Stimulated activated CD8-positive, alpha-beta memory T cell treated with anti-CD3 and anti-CD28 coated beads, Interleukin-4, amount 100 ng/mL, for 4 hours (primary cell): ENCODE measurements around the gene ATOSA.

Experiments
- DNase-seq, 2 donors: peaks; one replicate each; pipeline ENCODE4 v3.0.0-alpha.2; 2020; ENCODE audit warnings: low read depth in 2 of 2, low spot score in 1 of 2

The ATOSA gene, protein sequence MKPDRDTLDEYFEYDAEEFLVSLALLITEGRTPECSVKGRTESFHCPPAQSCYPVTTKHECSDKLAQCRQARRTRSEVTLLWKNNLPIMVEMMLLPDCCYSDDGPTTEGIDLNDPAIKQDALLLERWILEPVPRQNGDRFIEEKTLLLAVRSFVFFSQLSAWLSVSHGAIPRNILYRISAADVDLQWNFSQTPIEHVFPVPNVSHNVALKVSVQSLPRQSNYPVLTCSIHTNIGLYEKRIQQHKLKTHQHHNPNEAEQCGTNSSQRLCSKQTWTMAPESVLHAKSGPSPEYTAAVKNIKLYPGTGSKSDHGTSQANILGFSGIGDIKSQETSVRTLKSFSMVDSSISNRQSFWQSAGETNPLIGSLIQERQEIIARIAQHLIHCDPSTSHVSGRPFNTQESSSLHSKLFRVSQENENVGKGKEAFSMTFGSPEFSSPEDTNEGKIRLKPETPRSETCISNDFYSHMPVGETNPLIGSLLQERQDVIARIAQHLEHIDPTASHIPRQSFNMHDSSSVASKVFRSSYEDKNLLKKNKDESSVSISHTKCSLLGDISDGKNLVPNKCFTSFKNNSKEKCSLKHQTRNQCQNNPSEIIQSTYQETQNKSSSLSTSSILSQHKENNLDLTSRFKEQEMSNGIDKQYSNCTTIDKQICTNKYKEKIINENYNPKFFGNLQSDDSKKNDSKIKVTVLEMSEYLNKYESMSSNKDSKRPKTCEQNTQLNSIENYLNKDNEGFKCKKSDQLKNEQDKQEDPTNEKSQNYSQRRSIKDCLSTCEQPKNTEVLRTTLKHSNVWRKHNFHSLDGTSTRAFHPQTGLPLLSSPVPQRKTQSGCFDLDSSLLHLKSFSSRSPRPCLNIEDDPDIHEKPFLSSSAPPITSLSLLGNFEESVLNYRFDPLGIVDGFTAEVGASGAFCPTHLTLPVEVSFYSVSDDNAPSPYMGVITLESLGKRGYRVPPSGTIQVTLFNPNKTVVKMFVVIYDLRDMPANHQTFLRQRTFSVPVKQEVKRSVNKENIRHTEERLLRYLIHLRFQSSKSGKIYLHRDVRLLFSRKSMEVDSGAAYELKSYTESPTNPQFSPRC

DNA sequence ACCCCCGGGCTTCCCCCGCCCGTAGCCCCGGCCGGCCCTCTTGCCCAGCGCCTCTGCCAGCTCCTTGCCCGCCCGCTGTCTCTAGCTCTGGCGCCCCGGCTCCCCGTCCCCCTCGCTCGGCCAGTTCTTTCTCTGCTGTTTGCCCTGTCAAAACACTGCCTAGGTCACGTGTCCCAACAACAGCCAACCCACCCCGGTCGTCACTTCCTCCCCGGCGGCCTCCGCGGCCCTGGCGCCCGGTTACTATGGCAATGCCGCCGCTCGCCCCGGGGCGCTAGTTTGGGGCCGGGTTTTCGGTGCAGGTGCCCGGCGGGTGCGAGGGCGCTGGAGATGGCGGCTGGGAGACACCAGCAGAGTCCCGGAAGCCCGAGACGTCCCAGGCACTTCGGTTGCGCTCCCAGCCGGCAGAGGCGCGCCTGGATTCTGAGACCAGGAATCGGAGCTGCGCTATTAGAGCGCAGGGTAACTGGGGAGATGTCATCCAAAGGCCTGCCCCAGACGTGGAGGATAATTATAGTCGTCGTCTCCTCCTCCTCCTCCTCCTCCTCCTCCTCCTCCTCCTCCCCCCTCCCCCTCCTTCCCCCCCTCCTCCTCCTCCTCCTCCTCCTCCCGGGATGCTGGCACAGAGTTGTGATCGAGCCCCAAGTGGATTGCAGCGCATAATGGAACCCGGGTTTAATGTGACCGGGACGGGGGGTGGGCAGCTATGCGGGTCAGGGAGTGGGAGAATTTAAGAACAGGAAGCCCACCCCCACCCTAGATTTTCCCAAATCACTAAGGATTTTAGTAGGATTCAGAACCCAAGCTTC lies at the start of gene ATOSA:
TSS of gene ATOSA (minus strand) at position 157 of the 809 bp plus-strand sequence. CDS start 1,367 bp downstream, outside the sequence.
- peak; percentile 78 to 82 for DNase-seq

DNA sequence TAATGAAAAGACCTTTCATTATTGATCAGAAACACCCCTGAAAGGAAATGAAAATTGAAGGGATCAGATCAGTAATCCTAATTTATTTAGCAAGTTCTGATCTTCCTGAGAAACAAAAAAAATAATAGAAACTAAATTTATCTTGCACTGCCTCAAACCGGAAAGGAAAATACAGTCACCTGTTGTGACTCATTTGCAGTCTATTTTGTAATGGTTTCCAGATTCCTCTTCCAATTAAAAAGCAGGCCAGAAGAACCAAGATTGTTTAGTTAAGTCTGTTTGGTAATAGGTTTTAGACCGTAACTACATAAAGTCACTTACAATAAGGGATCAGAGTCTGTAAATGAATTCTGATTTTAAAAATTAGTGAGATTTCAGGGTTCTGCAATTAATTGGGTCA lies 49.7 kb upstream of the ATOSA start:
- no peak for DNase-seq

DNA sequence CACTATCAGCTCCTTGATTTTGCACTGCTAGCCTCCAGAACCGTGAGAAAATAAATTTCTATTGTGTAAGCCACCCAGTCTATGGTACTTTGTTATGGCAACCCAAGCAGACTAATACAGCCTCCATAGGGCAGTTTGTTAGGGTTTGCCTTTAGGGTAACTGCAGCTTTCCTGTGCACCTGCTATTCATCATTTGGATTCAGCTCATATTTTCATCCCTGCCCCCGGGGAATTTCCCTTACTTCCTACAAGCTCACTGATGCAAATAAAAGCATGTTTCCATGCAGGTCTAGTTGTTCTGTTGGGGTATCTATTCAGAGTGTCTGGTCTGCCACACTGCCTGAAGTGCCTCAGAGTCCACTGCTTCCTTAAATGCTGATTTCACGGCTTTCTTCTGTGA lies 48.6 kb upstream of the ATOSA start:
- DNase-seq: no peak

DNA sequence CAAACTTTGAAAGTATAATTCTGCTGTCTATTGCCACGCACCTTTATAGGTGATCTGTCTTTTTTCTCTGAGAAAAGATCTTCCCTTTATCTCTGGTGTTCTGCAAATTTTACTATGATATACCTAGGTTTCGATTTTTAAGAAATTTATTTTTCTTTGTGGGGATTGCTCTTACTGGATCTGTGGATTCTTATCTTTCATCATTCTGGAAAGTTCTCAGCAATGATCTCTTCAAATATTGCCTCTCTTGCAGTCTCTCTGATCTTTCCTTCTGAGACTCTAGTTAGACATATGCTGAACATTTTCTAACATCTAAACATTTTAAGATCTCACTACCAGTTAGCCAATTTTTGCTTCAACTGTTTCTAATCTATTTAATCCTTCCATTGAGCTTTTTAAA lies 47.0 kb upstream of the ATOSA start:
- no peak for DNase-seq

DNA sequence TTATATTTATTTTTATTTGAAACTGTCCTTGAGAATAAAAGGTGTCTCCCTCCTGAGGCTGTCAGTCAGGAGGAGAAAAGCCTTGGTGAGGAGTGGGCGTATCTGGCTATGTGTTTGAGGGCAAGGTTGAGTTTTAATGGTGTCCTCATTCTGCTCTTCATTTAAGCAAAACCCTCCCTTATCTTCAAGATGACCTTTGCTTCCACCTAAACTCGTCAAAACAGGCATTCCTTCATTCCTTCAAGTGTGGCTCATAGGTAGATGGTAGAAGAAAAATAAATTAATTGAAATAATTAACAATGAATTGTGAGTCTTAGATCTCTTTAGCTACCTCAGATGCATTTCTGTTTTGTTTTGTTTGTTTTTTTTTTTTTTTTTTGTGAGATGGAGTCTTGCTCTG lies 39.4 kb upstream of the ATOSA start:
- no peak for DNase-seq

DNA sequence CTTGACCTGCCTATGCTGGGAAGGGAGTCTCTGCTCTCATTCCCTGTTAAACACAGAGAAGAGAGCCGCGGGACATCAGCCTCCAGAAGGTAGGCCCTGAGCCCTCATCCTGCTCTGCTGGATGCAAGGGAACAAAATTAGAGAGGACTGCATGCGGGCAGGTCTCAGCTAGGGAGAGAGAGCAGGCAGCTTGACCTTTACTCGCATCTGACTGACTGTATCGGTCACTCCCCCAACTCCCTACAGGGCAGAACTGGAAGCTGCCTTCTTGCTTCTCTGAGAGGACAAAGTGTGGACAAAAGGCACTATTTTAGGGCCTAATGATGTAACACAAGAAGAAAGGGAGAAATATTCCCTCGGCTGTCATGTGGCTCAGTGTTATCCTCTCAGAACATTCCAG lies 38.7 kb upstream of the ATOSA start:
- no peak for DNase-seq

DNA sequence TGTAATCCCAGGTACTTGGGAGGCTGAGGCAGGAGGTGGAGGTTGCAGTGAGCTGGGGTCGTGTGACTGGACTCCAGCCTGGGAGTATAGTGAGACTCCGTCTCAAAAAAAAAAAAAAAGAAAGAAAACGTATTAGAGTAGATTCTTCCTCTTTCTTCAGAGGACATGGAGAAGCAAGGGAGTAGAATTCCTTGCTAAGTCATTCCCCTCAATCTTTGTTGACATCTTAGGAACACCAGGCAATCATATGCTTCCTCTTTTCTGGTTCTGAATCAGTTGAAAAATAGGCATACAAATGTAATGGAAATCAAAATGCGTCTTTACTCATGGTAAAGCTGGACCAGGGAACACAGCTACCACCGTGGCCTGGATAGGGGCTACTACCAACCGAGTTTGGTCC lies 38.3 kb upstream of the ATOSA start:
- DNase-seq: no peak

DNA sequence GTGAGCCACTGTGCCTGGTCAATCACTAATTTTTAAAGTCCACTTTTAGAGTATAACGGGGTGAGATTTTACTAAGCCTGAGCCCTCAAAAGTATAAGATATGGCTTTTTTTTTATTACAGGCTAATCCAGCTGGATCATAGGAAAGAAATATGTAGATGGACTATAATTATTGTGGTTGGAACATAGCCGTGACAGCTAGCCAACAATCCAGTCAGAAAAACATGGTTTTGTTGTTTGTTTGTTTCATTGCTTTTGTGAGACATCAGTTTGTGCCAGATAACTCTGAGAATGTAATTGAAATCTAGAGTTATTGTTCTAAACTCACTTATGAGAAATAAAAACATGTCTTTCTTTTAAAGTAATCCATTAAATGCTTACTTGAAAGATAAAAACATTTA lies 37.3 kb upstream of the ATOSA start:
- DNase-seq: no peak

DNA sequence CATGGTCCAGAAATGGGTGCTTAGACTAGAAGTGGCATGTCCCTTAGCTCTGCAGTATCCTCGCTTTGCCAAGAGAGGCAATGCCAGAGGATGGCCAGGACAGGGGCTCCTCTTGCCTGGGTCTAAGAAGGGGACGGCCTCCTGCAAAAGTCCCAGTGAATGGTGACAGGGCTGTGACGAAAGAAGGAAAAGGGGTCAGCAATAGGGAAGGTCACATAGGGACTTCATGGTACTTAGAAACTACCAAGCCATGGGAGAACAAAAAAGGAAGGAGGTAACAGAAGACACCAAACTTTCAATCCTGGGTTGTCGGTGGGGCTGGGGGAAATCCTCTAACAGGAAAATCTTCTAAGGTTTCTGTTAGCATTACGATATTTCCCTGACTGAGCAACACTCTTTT lies 36.2 kb upstream of the ATOSA start:
- DNase-seq: no peak

DNA sequence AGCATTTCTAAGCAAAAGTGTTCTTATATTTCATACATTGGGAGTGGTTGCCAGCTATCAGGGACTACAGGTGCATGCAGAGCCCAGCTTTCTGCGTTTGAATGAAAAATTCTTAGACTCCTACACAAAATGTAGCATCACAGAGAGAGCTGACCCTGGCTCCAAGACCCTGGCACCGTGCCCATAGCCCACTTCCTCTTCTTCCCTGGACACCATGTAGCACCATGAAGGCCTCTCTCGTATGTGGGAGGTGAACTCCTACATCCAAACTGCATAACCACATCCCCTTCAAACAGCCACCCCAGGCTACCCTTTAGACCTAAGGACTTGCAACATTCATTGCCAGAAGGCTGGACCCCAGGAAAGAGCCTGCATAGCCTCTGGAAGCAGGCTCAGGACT lies 35.8 kb upstream of the ATOSA start:
- no peak for DNase-seq

DNA sequence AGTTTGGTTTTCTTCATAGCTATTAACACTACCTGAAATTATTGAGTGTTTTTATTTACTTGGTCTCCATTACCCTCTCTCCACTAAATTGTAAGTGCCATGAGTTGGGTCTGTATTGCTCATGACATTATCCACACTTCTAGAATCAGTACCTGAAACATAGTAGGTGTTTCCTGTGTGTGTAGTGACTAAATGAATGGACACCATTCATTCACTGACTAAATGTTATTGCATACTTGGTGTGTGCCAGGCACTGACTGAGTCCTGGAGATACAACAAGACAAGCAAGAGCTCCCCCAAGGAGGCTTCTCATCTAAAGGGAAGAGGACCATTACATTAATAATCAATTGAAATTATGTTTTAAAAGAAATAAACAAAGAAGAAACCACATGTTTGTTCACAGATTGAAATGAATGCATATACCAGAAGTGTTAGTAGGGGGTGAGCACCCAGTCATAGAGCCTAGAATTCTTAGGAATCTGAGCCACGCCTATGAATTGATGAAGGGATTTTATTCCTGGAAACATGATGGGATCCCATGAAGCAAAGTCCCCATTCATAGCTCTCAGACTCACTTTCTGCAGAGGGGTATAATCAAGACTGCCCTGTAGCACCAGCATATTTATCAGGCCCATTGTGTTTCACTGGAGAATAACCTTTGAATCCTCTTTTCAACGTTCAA lies 31.7 kb upstream of the ATOSA start:
- no peak for DNase-seq

DNA sequence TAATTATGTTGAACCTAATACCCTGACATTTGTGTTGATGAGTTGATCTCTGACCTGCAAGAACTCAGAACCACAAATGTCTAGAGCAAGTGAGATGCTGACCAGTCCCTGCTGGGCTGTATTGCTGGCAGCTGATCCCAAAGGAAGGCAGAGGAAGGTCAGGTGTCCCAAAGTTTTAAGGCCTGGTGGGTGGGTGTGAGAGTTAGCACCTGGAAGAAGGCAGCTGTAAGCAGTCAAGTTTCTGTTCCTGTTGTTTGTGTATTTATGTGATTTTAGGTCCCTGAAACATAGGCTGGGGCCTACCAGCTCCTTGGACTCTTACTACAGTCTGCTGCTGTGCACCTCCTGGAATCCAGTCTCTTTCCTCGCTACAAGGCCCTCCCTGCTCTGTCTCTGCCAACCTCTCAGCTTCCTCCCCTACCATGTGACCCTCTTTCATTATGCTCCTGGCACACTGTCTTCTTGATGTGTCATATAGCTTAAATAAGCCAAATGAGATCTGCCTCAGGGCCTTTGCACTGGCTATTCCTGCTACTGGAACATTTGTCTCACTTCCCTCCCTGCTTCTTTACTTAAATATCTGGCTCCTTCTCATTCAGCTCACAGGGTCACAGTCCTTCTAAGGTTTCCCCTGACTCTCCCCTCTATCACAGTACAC lies 31.0 kb upstream of the ATOSA start:
- no peak for DNase-seq

DNA sequence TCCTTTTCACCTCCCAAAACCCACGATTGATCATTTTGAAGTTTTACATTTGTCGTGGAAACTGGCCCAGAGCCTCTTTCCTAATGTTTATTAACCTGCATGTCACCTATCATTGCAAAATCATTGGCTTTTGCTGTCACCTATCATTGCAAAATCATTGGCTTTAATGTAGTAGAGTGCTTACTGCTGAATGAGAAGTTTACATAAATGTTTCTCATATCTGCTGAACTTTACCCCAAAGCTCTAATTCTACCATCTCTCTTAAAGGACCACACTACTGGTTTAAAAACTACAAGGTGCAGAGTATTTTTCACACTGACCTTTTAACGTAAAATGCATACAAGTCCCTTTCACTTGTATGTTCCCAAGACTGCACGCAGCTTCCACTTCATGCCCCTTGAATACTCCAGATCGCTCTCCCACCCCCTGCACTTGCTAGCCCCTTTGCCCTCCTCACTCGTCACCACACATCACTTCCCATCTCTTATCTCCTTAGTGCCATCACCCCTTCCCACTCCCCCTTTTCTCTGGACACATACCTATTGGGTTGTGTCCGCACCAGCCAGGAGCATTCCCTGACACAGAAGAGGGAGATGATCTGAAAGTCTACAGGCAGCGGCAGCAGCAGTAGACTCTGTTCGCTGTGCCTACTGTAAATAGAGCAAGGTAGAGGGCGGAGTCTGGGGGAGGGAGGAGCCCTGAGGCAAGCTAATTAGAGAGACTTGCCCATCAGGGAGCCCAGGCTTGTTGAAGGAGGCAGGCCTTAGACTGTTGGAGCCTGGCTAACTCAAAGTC lies 30.2 kb upstream of the ATOSA start:
- no peak for DNase-seq

DNA sequence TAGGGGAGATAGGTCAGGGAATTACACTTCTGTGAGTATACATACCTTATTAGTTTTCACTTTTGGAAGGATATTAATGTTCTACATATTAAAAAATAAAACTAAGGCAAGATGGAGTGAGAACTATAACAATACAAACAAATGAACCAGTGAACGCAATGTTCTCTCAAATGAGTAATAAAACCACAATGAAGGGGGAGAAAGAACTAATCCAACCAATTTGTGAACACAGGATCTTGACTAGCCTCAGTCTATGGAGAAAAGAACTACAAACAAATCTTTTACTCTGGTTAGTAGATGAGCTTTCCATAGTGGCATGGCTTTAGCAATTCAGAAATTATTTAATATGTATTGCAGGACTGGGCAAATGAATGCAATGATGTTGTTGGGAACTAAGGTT lies 26.9 kb upstream of the ATOSA start:
- DNase-seq: no peak

DNA sequence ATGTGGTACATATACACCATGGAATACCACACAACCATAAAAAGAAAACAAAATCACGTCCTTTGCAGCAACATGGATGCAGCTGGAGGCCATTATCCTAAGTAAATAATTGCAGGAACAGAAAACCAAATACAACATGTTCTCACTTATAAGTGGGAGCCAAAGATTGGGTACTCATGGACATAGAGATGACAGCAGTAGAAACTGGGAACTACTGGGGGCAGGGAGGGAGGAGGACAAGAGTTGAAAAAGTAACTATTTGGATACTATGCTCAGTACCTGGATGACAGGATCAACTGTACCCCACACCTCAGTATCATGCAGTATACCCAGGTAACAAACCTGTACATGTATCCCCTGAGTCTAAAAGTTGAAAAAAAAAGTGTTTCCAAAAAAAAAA lies 23.2 kb upstream of the ATOSA start:
- DNase-seq: no peak

DNA sequence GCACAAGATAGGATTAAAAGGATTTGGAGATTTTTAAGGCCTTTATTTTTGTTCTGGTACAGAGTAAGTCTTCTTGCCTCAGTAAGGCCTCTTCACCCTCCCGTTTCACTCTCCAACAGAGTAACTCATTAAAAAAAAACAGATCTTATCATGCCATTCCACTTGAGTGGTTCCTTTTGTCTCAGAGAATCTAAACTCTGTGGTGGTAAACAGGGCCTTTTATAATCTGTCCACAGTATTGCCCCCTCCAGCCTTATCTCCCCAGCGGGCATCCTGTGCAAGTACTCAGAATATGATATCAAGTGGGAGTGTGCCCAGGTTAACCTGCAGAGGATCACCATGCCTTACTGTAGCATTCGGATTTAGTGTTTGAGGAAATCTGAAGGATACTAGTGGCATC lies 20.3 kb upstream of the ATOSA start:
- no peak for DNase-seq

DNA sequence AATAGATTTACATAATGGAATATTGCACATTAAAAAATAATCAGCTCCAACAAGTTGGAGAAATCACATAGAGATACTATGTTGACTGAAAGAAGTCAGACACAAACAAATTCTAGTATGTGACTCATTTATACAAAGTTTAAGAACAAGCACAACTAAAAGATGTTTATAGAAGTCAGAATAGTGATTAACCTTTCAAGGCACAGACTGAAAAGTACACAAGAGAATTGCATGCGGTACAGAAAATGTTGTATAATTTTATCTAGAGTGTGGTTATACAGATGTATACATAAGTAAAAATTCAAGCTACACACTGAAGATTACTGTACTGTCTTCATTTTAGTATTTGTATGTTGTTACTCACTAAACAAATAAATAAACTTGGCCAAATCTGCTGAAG lies 19.3 kb upstream of the ATOSA start:
- no peak for DNase-seq

DNA sequence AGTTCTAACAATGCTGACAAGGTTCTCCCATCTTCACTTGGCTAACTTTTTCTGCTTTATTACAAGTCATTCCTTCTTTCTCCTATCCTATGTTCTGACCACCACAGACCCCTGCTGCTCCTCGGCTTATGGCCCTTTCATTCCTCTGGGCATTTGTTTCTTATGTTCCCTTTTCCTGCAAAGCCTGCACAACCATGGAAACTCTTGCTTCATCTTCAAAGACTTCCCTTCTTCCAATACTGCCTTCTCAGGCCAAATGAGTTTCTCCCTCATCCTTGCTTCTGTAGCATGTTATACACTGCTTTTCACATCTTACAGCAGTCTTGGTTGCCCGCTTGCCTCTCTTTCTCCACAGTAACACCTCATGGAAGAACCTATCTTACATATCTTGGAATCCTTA lies 17.9 kb upstream of the ATOSA start:
- DNase-seq: no peak

DNA sequence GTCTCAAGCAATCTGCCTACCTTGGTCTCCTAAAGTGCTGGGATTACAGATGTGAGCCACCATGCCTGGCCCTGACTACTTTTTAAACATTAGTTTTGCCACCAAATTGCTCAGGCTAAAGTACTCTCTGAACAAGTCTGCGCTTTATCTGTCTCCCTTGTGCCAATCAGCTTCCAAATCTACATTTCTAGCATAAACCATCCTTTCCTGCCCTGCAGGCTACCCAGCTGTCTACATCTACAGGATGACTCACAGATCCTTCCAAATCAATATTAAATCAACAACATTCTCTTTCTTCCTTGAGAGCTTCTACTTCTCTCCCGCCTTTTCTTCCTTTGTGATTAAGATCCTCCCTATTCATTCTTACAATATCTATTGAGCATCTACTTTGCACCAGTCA lies 16.0 kb upstream of the ATOSA start:
- DNase-seq: no peak
